Astrocyte of the spinal cord (primary cell): ENCODE data around the gene MYLK.

Experiments
- DNase-seq: peaks from one replicate; pipeline ENCODE4 v3.0.0; 2011; ENCODE audit warnings: low read depth, low spot score
- H3K4me3 ChIP-seq: 2 replicates; pipeline ENCODE4 v1.5.1; 2011; ENCODE audit warnings: low read depth, mild to moderate bottlenecking, low read length, moderate library complexity
- CTCF ChIP-seq: IDR thresholded peaks from 2 replicates; pipeline ENCODE4 v1.5.1; 2012; ENCODE audit warnings: low read depth, mild to moderate bottlenecking, low read length, inconsistent platforms
- in situ Hi-C: cut with HindIII; loops from 2 replicates; pipeline ENCODE4 v1.10.0; 2017; ENCODE audit warnings: low sequenced_read_pairs

The MYLK gene

GRCh38 chr3:123755501-123755900 is 128.6 kb downstream of the MYLK start:
- in situ Hi-C loops: no loop called here
- no peak for TF ChIP-seq CTCF
- no peak overlapping the region for H3K4me3 ChIP-seq
- no peak for DNase-seq

GRCh38 chr3:123755085-123755484 is 129.0 kb downstream of the MYLK start:
- in situ Hi-C loops: no loop called here
- no peak for TF ChIP-seq CTCF
- no peak overlapping the region for H3K4me3 ChIP-seq
- no peak for DNase-seq

GRCh38 chr3:123753286-123753685 is 130.8 kb downstream of the MYLK start:
- TF ChIP-seq CTCF: no peak
- H3K4me3 ChIP-seq: no peak overlapping the region
- in situ Hi-C loops: no loop called here
- no peak for DNase-seq

DNA sequence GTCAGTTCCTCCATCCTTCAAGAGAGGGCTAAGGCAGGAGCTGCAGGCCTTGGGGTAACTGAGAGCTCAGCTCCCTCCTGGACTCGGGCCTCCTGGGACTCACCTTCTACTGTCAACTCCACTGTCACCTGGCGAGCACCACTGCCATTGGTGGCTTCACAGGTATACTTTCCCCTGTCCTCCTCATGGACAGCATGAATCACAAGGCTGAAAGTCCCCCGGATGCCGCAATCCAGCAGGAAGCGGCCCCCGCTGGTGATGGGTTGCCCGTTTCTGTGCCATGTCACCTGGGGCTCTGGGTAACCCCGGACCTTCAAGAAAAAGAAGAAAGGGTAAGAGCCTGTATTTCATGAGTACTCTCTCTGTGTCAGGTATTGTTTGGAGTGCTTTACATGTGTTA is 131.9 kb downstream of the MYLK start:
- in situ Hi-C loops: no loop called here
- H3K4me3 ChIP-seq: no peak overlapping the region
- no peak for TF ChIP-seq CTCF
- DNase-seq: no peak

GRCh38 chr3:123751433-123751832 is 132.7 kb downstream of the MYLK start:
- DNase-seq: no peak
- no peak overlapping the region for H3K4me3 ChIP-seq
- no peak for TF ChIP-seq CTCF
- in situ Hi-C loops: no loop called here

DNA sequence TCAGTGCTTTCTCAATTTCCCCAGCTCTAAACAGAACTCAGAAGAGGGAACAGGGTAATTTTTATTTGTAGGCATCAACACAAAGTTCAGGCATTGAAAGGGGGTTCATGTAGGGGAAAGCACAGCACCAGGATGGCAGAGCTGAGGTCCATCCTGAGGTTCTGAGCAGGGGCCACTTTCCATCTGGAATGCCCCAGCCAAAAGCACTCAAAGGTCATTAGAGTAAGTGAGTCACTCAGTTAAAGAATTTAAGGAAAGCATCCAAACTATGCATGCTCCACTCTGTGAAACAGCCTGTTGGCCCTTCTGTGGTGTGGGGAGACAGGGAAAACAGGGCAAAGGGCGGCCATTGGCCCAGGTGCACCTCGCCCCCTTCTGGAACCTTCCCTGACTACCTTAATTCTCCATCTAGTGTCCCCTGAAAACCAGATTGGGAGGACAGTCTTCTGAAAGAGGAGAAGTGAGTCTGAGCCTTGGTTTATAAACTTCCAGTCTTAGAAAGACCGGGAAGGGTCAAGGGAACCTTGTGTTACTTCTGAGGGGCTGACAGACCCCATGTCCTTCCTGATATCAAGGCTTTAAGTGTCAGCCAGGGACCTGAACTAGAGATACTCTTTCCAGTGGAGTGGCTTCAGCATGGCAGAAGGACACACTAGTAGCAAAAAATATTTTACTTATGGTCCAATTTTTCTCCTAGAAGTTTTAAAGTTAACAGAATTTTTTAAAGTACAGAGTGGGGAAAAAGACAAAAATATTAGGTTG is 133.3 kb downstream of the MYLK start:
- in situ Hi-C loops: no loop called here
- no peak for TF ChIP-seq CTCF

More for the DNA sequence above, 133.3 kb downstream of the MYLK start:
- DNase-seq: peak; percentile 71
- H3K4me3 ChIP-seq: no peak overlapping the region
